ENCODE measurements around the gene CXCR6. TPM values are rescaled to one million over a fixed set of nuclear protein-coding genes. Genes with fewer than 3 reads are reported as not detected.
A peak's percentile ranks its signal among the peaks of the same experiment; 100 is the strongest.

CXCR6 gene
- polyA plus RNA-seq, 1 donor, result 0.45 TPM

DNA sequence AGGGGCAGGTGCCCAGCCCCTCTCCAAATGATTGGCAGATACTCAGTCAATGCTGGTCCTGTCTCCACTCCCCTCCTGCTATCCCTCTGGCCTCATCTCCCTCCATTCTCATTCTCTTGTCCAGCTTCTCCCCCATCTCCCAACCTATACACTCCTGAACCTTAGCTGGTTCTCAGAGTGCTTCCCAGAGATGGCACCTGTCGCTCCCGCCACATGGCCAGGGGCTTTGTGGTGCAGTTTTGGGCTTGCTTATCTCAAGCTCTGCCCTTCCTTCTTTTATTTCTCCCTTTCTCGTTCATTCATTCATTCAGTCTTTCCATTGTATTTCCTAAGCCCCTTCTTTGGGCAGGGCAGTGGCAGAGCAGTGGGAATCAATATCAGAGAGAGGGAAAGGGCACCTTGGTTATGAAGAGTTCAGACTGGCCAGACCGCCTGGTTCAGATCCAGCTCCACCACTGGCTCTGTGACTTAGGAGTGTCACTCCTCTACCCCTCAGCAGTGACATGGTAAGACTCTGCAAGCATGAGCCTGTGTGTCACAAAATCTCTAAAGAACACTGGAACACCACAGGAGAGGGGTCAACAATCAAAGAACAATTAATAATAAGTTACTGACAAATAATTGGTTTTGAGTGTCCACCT is 20.2 kb upstream of the CXCR6 start:
- DNase-seq, result no peak

DNA sequence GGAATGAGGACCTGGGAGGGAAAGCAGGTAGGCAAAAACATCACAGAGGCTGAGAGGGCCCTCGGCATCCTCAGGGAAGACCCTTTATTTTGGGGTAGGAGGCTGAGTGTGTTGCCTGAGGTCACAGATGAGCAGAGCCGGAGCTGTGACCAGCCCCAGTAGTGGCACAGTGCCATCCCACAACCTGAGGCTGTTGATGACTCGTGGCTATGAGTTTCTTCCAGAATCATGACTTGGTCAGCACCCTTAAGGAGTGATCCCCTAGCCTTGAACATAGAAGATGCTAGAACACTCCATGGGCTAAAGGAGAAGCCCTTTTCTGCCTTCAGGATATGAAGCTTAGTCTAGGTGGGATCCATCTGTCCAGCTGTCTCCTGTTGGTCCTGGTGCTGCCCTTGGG is 19.5 kb upstream of the CXCR6 start:
- no peak for DNase-seq

DNA sequence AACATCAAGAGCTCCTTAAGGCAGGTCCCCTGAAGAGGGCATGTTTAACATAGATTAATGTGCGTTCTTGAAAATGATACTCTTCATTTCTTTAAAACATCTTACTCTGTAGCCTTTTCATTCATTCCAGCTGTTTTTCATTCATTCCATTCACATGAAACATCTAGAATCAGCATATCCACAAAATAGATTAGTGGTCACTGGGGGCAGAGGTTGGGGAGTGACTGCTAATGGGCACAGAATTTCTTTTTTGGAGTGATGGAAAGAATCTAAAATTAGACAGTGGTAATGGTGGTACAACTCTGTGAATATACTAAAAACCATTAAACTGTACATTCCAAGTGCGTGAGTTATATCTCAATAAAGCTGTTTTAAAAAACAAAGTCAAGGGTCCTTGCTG is 15.4 kb upstream of the CXCR6 start:
- no peak for DNase-seq

DNA sequence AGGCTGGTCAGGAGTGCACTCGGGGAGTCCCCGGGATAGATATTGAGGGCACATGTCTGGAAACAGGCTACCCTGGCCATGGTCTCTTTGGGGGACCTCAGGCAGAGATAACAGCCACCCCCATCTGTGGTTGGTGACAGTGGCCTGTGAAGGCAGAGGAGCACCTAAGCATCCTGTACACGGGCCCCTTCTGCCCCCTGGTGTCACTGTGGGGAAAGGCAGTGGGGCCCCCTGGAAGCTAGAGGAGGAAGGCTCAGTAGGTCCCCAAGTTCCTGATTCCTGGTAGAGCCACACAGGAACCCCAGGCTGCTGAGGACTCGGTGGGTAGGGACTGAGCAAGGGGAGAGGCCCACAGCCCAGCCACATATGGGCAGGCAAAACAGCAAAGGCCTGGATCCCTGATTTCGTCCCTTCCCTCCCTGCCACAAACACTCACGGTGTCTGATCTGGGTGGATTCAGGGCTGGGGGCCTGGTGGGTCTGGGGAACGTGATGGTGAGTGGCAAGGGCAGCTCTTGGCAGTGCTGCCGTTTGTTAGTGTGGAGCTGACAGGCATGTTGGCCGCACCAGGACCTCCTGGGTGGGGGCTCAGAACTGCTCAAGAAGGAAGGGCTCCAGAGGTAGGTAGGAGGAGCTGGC is 14.1 kb upstream of the CXCR6 start:
- DNase-seq, result peak; percentile 21

DNA sequence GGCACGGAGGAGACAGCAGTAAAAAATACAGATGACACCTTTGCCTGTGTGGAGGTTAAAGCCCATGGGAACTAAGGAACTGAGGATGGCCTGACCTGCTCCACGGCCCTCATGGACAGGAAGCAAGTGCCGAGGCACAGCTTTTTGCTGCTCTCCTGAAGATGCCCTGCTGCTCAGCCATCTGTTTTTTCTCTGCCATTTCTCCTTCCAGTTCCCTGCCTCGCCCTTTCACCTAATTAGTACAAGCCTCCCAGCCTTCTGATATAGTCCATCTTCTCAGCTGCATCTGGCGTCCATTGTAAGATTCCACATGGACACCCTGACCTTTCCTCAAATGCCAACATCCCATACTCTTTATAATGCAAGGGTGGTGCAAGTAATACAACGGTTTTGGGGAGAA is 11.8 kb upstream of the CXCR6 start:
- DNase-seq, result no peak

DNA sequence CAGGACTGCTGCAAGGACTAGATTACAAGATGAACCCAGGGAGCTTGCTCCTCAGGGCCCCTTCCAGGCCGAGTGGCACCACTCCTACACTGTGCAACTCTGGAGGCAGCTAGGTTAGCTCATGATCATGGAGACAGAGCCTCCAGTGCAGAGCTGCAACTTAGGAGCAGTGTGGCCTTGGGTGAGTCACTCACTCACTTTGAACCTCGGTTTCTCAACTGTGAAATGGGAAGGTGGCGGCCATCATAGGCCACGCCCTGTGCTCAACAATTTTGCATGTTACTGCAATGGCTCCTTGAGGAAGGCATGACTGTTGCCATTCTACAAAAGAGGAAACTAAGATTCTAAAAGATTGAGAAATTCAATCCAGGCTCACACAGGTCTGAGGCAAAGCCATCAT is 11.2 kb upstream of the CXCR6 start:
- no peak for DNase-seq

DNA sequence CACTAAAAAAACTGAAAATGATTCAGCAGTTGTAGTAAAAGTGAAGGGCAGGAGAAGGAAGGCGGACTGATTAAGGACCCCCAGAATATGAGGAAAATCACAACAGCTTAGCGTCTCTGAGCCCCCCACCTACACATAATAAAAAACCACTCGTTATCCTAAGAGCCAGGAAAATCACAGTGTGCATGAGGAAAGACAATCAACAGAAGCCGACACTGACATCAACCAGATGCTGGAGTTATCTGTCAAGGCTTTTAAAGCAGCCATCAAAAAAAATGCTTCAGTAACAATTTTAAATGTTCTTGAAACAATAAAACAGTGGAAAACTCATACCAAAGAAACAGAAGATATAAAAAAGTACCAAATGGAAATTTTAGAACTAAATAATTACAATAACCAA is 9.7 kb upstream of the CXCR6 start:
- no peak for DNase-seq

DNA sequence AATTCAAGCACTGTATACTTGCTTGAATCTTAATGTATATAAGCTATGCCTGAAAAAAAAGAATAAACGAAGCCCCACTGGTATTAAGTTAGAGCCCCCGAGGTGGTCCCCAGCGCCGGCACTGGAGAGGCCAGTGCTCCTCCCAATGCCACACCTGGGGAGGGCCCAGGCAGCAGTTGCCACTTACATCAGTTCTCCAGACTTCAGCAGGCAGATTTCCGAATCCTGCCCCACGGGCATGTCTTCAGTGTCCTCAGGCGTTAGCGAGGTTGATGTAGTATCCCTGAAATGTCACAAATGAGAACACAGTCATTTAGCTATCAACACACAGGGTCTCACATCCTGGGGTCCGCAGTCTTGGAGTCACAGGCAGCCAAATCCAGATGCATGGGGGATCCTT is 7.0 kb upstream of the CXCR6 start:
- no peak for DNase-seq

DNA sequence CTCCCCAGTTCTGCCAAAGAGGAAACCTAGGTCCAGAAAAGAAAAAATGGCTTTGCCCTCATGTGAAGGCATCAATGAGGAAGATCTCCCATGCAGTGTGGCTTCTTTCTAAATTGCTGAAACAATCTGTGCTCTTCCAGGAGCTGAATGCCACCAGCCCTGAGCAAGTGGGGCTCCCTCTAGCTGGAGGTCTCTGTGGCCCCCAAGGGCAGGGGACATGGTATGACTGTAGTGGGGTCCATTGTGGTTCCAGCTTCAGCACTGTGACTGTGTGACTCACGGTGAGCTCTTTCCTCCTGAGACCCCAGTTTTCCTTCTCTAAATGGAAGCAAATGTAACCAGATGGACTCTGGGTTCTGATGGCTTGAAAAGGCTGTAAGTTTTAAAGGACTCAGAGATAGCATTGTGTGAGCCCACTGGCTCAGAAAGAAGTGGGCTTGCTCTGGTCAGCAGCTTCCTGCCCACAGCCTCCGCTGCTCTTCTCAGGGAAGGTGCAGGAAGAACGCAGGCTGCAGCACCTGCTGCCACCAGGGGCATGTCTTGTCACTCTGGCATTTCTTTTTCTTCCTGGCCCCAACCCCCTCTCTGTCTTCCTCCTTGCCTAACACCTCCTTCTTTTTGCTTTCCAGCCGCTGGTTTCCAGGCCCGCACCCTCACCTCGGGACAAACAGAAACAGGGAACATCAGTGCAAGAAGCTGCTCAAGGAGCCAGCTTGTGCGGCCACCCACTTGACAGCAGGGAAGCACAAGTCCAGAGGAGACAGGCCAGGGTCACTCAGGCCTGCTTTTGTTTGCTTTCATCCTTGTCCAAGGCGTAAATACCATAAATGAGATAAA is 5.8 kb upstream of the CXCR6 start:
- DNase-seq, result no peak

DNA sequence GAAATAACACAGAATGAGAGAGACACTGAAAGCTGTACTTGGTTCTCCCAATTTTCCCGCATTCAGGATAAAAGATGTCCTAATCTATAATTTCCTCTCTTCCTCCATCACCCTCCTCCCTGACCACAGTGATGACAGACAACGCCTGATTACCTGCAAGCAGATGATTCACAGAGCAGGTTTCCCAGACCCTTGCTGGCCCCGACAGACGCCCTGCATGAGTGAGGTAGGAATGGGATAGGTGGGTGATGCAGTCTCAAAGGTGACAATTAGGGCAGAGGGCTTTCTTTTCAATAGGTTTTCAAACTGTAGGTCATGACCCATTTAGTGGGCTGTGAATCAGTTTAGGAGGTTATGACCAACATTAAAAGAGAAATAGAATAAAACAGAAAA is 5.2 kb upstream of the CXCR6 start:
- DNase-seq, result no peak

DNA sequence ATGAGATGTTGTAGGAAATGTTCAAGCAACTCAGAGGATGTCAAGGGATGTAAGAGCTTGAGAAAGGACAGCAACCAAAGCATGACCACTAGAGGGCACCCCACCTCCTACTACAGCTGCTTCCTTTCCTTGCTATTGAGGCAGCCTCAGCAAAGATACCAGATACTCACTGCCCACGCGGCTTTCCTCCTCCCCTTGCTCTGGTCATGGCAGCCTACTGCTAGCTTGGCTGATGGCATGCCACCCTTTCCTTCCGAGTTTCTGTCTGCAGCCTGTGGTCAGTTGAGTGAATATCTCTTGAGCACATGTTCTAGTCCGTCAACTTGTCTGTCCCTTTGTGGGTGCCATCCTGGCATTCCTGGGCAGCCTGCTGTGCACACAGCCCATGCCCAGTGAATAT is 4.4 kb upstream of the CXCR6 start:
- DNase-seq, result peak; percentile 88

DNA sequence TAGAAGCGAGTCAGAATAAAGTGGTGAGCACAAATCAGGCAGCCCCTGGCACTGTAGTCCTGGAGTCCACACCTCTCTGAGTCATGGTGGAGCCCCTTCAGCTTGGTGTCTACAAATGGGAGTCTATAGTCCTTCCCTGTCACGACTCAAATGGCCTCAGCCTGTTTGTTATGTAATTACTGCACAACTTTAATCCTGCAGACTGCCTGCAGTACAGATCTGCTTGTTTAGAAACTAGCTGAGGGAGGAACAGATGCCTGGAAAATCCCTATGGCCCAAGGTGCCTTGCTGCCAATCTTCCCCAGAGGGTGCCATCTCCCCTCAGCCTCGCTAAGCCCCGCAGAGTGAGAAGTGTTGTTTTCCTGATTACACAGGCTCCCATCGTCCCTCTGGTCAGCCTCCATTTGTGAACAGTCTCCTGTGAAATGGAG is 3.9 kb upstream of the CXCR6 start:
- DNase-seq, result no peak

DNA sequence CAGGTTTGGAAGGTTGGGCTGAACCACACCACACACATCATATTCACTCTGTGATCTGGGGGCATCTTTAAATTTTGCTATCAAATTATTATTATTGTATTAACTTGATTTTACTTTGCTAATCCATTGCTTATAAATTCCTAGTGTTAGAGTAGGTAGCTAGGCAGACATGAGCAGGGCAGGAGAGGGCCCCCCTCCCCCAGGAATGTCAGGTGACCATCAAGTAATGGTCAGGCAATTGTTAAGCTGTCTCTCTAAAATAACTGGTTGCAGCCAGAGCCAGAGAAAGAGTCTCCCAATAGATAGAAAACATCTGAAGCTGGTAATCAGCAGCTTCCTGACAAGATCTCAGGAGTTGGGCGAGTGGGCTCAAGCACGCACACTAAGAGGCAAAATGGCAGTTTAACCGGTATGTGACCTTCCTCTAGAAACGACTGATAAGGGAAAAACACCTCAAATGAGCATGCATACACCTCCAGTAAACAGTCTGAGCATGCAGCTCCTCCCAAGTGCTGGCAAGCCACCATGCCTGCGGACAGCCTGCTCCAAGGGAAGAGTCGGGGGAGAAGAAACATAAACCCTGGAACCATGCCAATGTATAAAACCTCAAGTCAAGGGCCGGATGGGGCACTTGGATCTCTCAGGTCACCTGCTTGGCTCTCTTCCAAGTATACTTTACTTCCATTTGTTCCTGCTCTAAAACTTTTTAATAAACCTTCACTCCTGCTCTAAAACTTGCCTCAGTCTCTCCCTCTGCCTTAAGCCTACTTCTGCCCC is 3.1 kb upstream of the CXCR6 start:
- DNase-seq, result no peak

DNA sequence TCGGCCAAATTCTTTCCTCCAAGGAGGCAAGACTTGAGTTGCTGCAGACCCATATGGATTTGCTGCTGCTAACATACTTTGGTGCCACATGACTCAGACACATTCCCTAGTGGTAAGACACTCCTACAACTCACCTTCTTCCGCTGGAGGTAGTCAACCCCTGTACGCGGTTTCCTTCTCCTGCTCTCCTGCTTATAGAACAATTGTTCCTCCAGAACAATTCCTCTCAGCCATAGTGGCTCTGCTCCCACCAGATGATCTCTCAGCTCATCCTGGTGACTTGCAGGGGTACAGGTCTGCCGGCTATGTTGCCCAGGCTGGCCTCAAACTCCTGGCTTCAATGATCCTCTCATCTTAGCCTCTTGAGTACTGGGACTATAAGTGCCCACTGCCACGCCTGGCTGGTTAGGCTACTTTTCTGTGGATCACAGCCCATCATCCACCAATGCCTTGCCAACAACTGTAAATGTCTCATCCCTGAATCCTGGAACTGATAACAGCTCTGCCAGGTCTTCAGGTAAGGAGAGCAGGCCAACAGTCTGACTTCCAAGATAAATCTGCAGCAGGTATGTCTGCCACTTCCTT is 2.4 kb upstream of the CXCR6 start:
- DNase-seq, result no peak

DNA sequence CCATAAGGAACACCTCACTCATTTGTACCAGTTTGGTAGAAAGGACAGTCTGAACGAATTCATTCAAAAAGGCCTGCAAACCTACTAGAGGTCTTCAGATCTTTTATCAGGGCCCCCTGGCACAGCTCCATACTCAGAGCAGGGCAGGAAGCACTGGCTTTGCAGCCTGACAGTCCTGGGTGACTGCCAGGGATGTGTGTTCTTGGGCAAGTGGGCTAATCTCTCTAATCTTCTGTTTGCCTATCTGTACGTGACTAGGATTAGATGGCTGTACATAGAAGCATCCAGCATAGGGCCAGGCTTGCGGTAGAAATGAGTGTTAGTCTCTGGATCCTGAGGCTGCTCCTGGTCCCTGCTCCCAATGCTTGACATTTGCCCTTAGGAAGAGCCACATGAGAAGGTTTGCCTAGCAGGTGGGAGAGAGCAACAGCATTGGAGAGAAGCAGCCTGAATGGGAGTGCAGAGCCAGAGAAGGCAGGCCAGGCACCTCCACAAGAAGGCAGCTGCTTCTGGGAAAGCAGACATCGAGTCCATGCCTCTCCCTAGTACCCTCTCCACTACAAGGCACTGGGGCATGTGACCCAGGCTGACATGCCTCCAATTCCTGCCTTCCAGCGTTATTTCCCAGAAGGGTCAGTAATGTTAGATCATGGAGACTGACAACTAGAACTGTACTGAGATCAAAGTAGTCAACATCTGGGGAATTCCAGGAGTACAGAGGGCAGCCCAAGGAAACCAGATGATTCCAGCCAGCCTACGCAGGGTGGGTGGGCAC is 1.0 kb upstream of the CXCR6 start:
- DNase-seq, result no peak

DNA sequence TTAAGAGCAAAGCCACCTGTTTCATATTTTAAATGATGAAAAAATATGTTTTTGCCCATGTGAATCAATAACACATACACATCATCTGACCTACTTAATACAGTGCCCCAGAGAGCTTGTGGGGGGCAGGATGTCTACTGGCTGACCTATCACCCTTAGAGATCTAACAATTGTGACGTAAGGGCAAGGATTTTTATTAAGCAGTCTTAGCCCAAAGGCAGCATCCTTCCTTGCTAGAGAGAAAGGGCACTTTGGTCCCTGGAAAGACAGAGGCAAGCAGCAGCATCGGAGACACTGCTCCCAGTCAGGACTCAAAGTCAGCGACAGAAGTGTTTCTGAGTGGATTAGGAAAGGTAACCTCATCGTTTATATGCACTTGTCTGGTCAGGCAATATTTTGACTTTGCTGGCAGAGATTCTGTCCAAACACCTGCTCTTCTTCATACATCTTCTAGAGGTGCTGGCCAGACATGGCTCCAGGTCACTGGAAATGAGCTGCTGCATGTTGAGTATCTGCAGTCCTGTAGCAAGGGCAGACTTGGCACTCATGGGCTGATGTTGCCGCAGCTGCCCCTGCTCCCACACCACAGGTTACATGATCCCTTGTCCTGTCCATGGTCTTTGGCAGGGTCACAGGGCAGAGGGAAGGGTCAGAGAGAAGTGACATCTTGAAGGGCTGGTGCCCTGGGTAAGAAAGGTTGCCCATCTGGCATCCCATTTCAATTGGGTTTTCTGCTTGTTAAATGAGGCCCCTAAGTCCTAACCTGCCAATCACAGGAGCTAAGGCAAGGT is 1.8 kb downstream of the CXCR6 start:
- DNase-seq, result no peak

DNA sequence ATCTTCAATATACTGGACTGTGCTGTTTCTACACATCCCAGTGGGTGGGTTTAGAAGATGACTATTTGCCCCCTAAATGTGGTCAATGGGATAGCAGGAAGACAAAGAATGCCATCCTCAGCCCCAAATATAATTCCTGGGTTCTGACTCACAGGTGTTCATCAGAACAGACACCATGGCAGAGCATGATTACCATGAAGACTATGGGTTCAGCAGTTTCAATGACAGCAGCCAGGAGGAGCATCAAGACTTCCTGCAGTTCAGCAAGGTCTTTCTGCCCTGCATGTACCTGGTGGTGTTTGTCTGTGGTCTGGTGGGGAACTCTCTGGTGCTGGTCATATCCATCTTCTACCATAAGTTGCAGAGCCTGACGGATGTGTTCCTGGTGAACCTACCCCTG is 3.0 kb downstream of the CXCR6 start:
- DNase-seq, result no peak

DNA sequence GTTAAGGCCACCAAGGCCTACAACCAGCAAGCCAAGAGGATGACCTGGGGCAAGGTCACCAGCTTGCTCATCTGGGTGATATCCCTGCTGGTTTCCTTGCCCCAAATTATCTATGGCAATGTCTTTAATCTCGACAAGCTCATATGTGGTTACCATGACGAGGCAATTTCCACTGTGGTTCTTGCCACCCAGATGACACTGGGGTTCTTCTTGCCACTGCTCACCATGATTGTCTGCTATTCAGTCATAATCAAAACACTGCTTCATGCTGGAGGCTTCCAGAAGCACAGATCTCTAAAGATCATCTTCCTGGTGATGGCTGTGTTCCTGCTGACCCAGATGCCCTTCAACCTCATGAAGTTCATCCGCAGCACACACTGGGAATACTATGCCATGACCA is 3.6 kb downstream of the CXCR6 start:
- no peak for DNase-seq

DNA sequence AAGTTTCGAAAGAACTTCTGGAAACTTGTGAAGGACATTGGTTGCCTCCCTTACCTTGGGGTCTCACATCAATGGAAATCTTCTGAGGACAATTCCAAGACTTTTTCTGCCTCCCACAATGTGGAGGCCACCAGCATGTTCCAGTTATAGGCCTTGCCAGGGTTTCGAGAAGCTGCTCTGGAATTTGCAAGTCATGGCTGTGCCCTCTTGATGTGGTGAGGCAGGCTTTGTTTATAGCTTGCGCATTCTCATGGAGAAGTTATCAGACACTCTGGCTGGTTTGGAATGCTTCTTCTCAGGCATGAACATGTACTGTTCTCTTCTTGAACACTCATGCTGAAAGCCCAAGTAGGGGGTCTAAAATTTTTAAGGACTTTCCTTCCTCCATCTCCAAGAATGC is 4.1 kb downstream of the CXCR6 start:
- DNase-seq, result no peak

DNA sequence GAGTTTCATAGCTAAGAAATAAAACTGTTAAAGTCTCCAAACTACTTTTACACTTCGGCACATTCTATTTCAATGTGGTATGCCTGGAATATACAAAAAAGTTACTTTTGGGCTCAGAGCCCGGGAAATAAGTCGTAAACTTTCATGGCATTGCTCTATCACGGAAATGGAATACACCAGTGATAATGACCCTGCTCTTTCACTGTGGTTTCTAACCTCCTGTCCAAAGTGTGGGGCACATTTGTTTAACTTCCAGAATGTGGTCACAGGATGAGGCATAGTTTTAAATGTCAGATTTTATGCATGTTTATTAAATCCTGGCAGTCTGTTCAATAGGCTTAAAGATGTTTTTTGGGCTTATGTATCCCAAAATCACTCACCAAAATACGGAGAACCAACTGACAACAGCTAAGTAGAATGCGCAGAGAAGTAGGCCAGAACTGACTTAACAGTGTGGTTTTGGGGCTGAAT is 5.1 kb downstream of the CXCR6 start:
- no peak for DNase-seq

DNA sequence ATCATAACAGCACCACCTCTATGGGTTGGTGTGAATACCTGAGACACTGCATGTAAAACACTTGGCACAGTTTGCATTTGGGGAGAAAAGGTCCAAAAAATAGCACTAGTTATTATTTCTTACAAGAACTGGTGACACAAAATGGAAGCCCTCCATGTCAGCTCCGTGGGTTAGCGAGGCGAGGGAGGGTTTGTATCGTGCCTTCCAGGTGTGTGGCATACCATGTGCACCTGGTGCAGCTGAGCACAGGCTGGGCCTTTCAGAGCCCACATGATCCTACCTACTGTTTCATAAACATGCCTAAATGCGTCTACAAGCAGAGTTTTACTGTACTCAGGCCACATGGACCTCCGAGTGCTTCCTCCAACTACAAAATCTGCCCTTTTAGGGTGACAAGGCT is 5.6 kb downstream of the CXCR6 start:
- DNase-seq, result no peak

Data from hindlimb muscle (tissue), 1 donor.